Measurements from ENCODE around the gene KCNF1. TPM values are rescaled to one million over a fixed set of nuclear protein-coding genes. Genes with fewer than 3 reads are reported as not detected.
A peak's percentile ranks its signal among the peaks of the same experiment; 100 is the strongest.

KCNF1 gene
- total and polyA plus RNA-seq, 11 donors: 0.20 to 0.36 (median 0.23) TPM; not detected in 5

DNA sequence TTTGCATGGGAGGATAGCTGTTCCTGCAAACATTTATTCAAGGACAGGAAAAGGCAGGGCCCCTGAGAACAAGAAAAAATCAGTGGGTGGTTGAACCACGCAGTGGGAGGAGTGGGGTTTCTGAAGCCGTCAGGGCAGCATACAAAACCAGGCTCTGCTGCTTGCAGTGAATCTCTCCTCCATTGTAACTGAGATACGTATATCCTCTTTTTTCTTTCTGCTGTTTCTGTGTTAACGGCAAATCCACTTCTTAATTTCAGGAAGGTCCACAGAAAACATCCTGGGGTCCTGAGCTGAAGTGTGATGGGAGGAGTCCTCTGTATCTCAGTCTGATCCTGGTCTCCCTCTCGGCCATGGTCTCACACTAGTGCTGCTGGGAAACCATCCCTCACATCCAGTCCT, 27.2 kb upstream of the KCNF1 start:
- no peak overlapping the region for H3K27ac ChIP-seq
- peaks cover 0 to 21% (median 13%) of the 10 kb centered on the region in 12 donors for H3K4me1 ChIP-seq
- intact Hi-C loops (cut with DNase I): no loop called here
- no peaks in the 10 kb centered on the region for H3K9me3 ChIP-seq
- H3K4me3 ChIP-seq: no peak overlapping the region
- TF ChIP-seq POLR2A (IDR thresholded peaks at IDR 0.05): no peak
- TF ChIP-seq, protein P1, sequence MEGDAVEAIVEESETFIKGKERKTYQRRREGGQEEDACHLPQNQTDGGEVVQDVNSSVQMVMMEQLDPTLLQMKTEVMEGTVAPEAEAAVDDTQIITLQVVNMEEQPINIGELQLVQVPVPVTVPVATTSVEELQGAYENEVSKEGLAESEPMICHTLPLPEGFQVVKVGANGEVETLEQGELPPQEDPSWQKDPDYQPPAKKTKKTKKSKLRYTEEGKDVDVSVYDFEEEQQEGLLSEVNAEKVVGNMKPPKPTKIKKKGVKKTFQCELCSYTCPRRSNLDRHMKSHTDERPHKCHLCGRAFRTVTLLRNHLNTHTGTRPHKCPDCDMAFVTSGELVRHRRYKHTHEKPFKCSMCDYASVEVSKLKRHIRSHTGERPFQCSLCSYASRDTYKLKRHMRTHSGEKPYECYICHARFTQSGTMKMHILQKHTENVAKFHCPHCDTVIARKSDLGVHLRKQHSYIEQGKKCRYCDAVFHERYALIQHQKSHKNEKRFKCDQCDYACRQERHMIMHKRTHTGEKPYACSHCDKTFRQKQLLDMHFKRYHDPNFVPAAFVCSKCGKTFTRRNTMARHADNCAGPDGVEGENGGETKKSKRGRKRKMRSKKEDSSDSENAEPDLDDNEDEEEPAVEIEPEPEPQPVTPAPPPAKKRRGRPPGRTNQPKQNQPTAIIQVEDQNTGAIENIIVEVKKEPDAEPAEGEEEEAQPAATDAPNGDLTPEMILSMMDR (IDR thresholded peaks at IDR 0.05): no peak
- DNase-seq (no peak), ATAC-seq (no peak)
- 32 to 51% (median 44%) methylated on average over 5 of the region's 5 CpGs for WGBS, 4 donors
- H3K27me3 ChIP-seq: no peaks in the 10 kb centered on the region
- H3K36me3 ChIP-seq: peaks cover 0 to 6% (median 0%) of the 10 kb centered on the region in 9 donors

- peaks cover 0 to 24% (median 12%) of the 10 kb centered on the region in 12 donors for H3K4me1 ChIP-seq
- peaks cover 0 to 2% (median 0%) of the 10 kb centered on the region in 9 donors for H3K27me3 ChIP-seq
- intact Hi-C loops (cut with DNase I): no loop called here
- 84 to 92% (median 88%) methylated on average over 6 of the region's 6 CpGs for WGBS, 4 donors
- H3K9me3 ChIP-seq: no peaks in the 10 kb centered on the region
- no peak overlapping the region for H3K27ac ChIP-seq
- no peak for DNase-seq
- H3K4me3 ChIP-seq: no peak overlapping the region
- no peak for TF ChIP-seq POLR2A (IDR thresholded peaks at IDR 0.05)
- TF ChIP-seq, protein P1 (IDR thresholded peaks at IDR 0.05): no peak
- ATAC-seq: no peak
- H3K36me3 ChIP-seq: peaks cover 0 to 6% (median 0%) of the 10 kb centered on the region in 9 donors
Measured at GRCh38 chr2:10885094-10885860, 26.5 kb upstream of the KCNF1 start.

DNA sequence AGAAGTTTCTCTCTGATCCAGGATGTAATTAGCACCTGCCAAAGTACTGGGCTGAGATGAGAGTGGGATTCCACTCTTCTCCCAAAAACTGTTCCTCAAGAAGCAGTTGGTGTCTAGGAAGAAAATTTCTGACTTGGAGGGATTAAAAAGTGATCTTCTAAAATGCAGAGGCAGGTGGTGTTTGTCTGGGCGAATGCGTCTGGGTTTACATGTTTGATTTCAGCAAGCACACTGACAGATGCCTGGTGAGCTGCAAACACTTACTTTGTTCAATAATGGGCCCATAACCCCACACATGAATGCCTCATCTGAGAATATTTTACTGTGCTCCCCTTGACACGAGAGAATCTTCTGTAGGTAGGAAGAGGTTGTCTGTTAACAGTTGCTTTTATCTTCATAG, 24.3 kb upstream of the KCNF1 start:
- Histone ChIP-seq H3K4me3 (no peak overlapping the region), H3K27ac (no peak overlapping the region), H3K9me3 (no peaks in the 10 kb centered on the region), H3K27me3 (peaks cover 0 to 2% (median 0%) of the 10 kb centered on the region in 9 donors), H3K4me1 (peaks cover 0 to 29% (median 12%) of the 10 kb centered on the region in 12 donors), H3K36me3 (no peaks in the 10 kb centered on the region)
- intact Hi-C loops (cut with DNase I): no loop called here
- WGBS, 4 donors: 77 to 92% (median 86%) methylated on average over 3 of the region's 3 CpGs
- DNase-seq: no peak
- no peak for ATAC-seq
- no peak for TF ChIP-seq POLR2A (IDR thresholded peaks at IDR 0.05)
- TF ChIP-seq, protein P1 (IDR thresholded peaks at IDR 0.05): no peak

- Histone ChIP-seq H3K9me3 (no peaks in the 10 kb centered on the region), H3K27ac (no peak overlapping the region), H3K4me1 (peaks cover 0 to 12% (median 2%) of the 10 kb centered on the region in 12 donors), H3K27me3 (peaks cover 0 to 2% (median 0%) of the 10 kb centered on the region in 9 donors), H3K36me3 (no peaks in the 10 kb centered on the region), H3K4me3 (no peak overlapping the region)
- DNase-seq: no peak
- intact Hi-C loops (cut with DNase I): no loop called here
- WGBS, 4 donors: 41 to 69% (median 62%) methylated on average over 4 to 9 of the region's 9 CpGs
- peak; percentile 34 to 50 (median 46) for ATAC-seq
- TF ChIP-seq POLR2A (IDR thresholded peaks at IDR 0.05): no peak
- TF ChIP-seq, protein P1 (IDR thresholded peaks at IDR 0.05): no peak
Measured at GRCh38 chr2:10889651-10890215, 22.0 kb upstream of the KCNF1 start.
